Endothelial cell of umbilical vein (primary cell): Measurements from ENCODE around the gene FER. TPM values are rescaled to one million over a fixed set of nuclear protein-coding genes. Genes with fewer than 3 reads are reported as not detected.

Experiments
- BruUV-seq: library from RNA; stranded (reverse); fragments of 400-500 nt; replicated peaks from 2 replicates; lab custom pipeline; 2021; lab: Mats Ljungman, UMichigan
- CTCF ChIA-PET: fragments of 300-600, 350-600 bp; sonication (Branson Sonifier 250); formaldehyde crosslinking; loops from one replicate; lab custom pipeline; 2021; ENCODE audit warnings: antibody characterized with exemption, inconsistent platforms; lab: Charles Lee
- POLR2A ChIA-PET: fragments of 300-600, 350-600 bp; sonication (Branson Sonifier 250); formaldehyde crosslinking; loops from one replicate; lab custom pipeline; 2021; ENCODE audit warnings: antibody characterized with exemption, inconsistent platforms; lab: Charles Lee
- DNase-seq: peaks from one replicate; pipeline ENCODE4 v3.0.0-alpha.2; 2011; ENCODE audit warnings: low read depth, low spot score
- FAIRE-seq: peaks from 2 replicates; lab custom pipeline; 2011; peaks lifted over from hg19 to GRCh38; lab: Jason Lieb, UNC
- H2AFZ ChIP-seq: 2 replicates; pipeline ENCODE4 v1.6.0; 2012; ENCODE audit warnings: low read depth, low read length, control low read depth, inconsistent platforms
- H3K27ac ChIP-seq: 2 replicates; pipeline ENCODE4 v1.5.1; 2011; ENCODE audit warnings: low read depth, mild to moderate bottlenecking, control low read depth, low read length, moderate library complexity; ENCODE audit not compliant: insufficient read depth
- H3K27me3 ChIP-seq, 2 experiments: 2 replicates each; pipeline versions ENCODE4 v1.6.0 to v1.6.1; 2011; ENCODE audit warnings: low read length in 2 of 2, mixed read lengths in 1 of 2; ENCODE audit not compliant: control insufficient read depth in 2 of 2, insufficient read depth in 2 of 2
- H3K36me3 ChIP-seq, 2 experiments: 2 replicates in 1 of 2; 3 replicates in 1 of 2; pipeline ENCODE4 v1.5.1; 2011; ENCODE audit warnings: low read length in 2 of 2, mild to moderate bottlenecking in 1 of 2, moderate library complexity in 1 of 2; ENCODE audit not compliant: control insufficient read depth in 2 of 2, insufficient read depth in 2 of 2; ENCODE audit errors: extremely low read depth in 1 of 2
- H3K4me1 ChIP-seq: 3 replicates; pipeline ENCODE4 v1.5.1; 2011; ENCODE audit warnings: mild to moderate bottlenecking, low read length; ENCODE audit not compliant: control insufficient read depth, insufficient read depth; ENCODE audit errors: extremely low read depth
- H3K4me2 ChIP-seq: 2 replicates; pipeline ENCODE4 v1.6.1; 2011; ENCODE audit warnings: low read length, control low read depth, mixed read lengths; ENCODE audit not compliant: insufficient read depth
- H3K4me3 ChIP-seq, 3 experiments: fragments of 200-600 bp in 1 of 3; sonication (generic), shearing (Covaris generic) in 1 of 3; replicated peaks in 1 of 3; 2 replicates each; pipeline ENCODE4 v1.5.1; 2011 to 2016; ENCODE audit warnings: control low read depth in 3 of 3, low read length in 3 of 3, mild to moderate bottlenecking in 2 of 3, inconsistent platforms in 1 of 3, low read depth in 1 of 3, moderate library complexity in 1 of 3; ENCODE audit not compliant: insufficient read depth in 1 of 3
- H3K79me2 ChIP-seq: 2 replicates; pipeline ENCODE4 v1.6.0; 2012; ENCODE audit warnings: low read length, inconsistent platforms; ENCODE audit not compliant: control insufficient read depth, insufficient read depth
- H3K9ac ChIP-seq: replicated peaks from 2 replicates; pipeline ENCODE3; 2011; ENCODE audit warnings: low read length, control low read depth; ENCODE audit not compliant: insufficient read depth; ENCODE audit errors: extremely low read depth
- H3K9me1 ChIP-seq: replicated peaks from 3 replicates; pipeline ENCODE4 v1.6.0; 2011; ENCODE audit warnings: mild to moderate bottlenecking, low read length; ENCODE audit not compliant: control insufficient read depth, insufficient read depth; ENCODE audit errors: extremely low read depth
- H3K9me3 ChIP-seq: replicated peaks from 2 replicates; pipeline ENCODE4 v1.5.1; 2012; ENCODE audit warnings: low read length, inconsistent platforms; ENCODE audit not compliant: control insufficient read depth, insufficient read depth
- H4K20me1 ChIP-seq: replicated peaks from 2 replicates; pipeline ENCODE3; 2011; ENCODE audit warnings: mild to moderate bottlenecking, low read length; ENCODE audit not compliant: control insufficient read depth, insufficient read depth; ENCODE audit errors: extremely low read depth
- EZH2 ChIP-seq: IDR thresholded peaks from 2 replicates; pipeline ENCODE4 v1.6.1; 2012; ENCODE audit warnings: borderline replicate concordance, low read depth, mild to moderate bottlenecking, moderate library complexity, low read length, inconsistent platforms; ENCODE audit not compliant: severe bottlenecking
- FOS ChIP-seq: IDR thresholded peaks from 2 replicates; pipeline ENCODE4 v1.6.1; 2011; ENCODE audit warnings: mild to moderate bottlenecking, low read length, moderate library complexity, borderline replicate concordance; ENCODE audit not compliant: insufficient read depth
- GATA2 ChIP-seq: IDR thresholded peaks from 2 replicates; pipeline ENCODE4 v1.7.0; 2011; ENCODE audit warnings: low read depth, mild to moderate bottlenecking, moderate library complexity, mixed read lengths, low read length; ENCODE audit not compliant: insufficient read length, insufficient read depth
- JUN ChIP-seq: IDR thresholded peaks from 2 replicates; pipeline ENCODE4 v1.6.1; 2011; ENCODE audit warnings: borderline replicate concordance, low read depth; ENCODE audit not compliant: insufficient read length, insufficient read depth
- MYC ChIP-seq: IDR thresholded peaks from one replicate; pipeline ENCODE4 v1.6.1; 2011; ENCODE audit warnings: mild to moderate bottlenecking, low read depth, low read length
- POLR2A ChIP-seq: IDR thresholded peaks from 2 replicates; pipeline ENCODE4 v1.6.1; 2012; ENCODE audit warnings: low read depth, mild to moderate bottlenecking, control low read depth, low read length
- POLR2AphosphoS5 ChIP-seq: IDR thresholded peaks from 2 replicates; pipeline ENCODE4 v1.6.1; 2012; ENCODE audit warnings: low read depth, mild to moderate bottlenecking, control low read depth, low read length, moderate library complexity; ENCODE audit not compliant: insufficient read depth
- dilution Hi-C: fragments of 300-500 bp; cut with MboI; formaldehyde crosslinking; loops from one replicate; pipeline ENCODE4 v1.15.0; 2019; ENCODE audit warnings: low sequenced_read_pairs; ENCODE audit not compliant: extremely low pct_ligation_motif_present
- intact Hi-C: fragments of 100-400 bp; cut with micrococcal nuclease; formaldehyde crosslinking; loops from one replicate; pipeline ENCODE4 v1.10.0; 2022
- polyA plus RNA-seq, 4 experiments: library from polyadenylated mRNA; depleted of rRNA in 3 of 4; stranded (reverse) in 3 of 4; unstranded in 1 of 4; fragments of >200 nt; gene quantifications; 2 replicates each; pipeline versions ENCODE4 v1.2.1 to v1.2.3, GENCODE V29; 2011 to 2012; ENCODE audit warnings: missing spikeins in 1 of 4
- total RNA-seq: library from RNA; stranded (reverse); gene quantifications from 2 replicates; pipeline ENCODE4 v1.2.3, GENCODE V29; 2021
- TF ChIP-seq, protein P1 (sequence below): IDR thresholded peaks from 2 replicates; pipeline ENCODE4 v1.6.1; 2011; ENCODE audit not compliant: insufficient read depth, insufficient read length
- TF ChIP-seq, protein P2 (sequence below), 2 donors: IDR thresholded peaks; 1 replicate in 1 of 2; 2 replicates in 1 of 2; pipeline ENCODE4 v1.5.1; 2011; ENCODE audit warnings: low read length in 2 of 2, mild to moderate bottlenecking in 2 of 2, moderate library complexity in 2 of 2, control low read depth in 1 of 2, inconsistent platforms in 1 of 2, low read depth in 1 of 2; ENCODE audit not compliant: insufficient read depth in 1 of 2; ENCODE audit errors: extremely low read depth in 1 of 2

The FER gene
- total and polyA plus RNA-seq, 2 donors (not counting 3 experiments of a cell fraction or from before 2014, with no cell fraction given) = 2.3 to 27.5 TPM

DNA sequence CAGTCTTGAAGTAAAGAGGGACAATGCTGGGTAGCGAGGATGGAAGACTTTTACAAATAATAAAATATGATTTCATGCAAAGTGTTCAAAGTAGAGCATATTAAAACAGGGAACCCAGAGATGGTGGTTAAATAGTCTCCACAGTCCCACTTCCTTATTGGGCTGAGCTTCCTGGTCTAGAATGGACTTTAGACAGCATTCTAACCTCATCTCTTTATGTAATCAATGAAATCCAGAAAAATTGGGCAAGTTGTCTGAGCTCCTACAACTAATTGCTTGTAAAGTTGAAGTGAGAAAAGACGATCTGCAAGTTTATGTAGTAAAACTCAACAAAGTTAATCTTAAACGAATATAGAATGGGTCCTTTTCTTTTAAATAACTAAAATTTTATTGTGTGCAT, 333.2 kb downstream of the FER start:
- Histone ChIP-seq H3K9ac (no peak overlapping the region), H3K9me1 (no peaks in the 10 kb centered on the region), H3K4me2 (peak overlapping the region; percentile 40), H3K36me3 (no peaks in the 10 kb centered on the region), H3K27ac (no peak overlapping the region), H2AFZ (no peak overlapping the region), H3K4me1 (peaks cover 2% of the 10 kb centered on the region), H3K9me3 (no peaks in the 10 kb centered on the region), H3K27me3 (no peaks in the 10 kb centered on the region), H3K4me3 (no peak overlapping the region), H3K79me2 (no peaks in the 10 kb centered on the region), H4K20me1 (no peaks in the 10 kb centered on the region)
- dilution Hi-C loops = no loop called here
- no peak for FAIRE-seq
- peak; percentile 9 for DNase-seq
- ChIA-PET POLR2A (no interaction called here), CTCF (interaction anchor here (1.3 kb wide), 1 partner anchor 18 kb away, joined by 5 read pairs; no protein-coding TSS in a partner anchor)
- no TSS peak for BruUV-seq
- intact Hi-C loops = no loop called here
- TF ChIP-seq JUN (no peak), MYC (no peak), POLR2AphosphoS5 (no peak), FOS (no peak), GATA2 (no peak), EZH2 (no peak), POLR2A (no peak)
- TF ChIP-seq, protein P1, sequence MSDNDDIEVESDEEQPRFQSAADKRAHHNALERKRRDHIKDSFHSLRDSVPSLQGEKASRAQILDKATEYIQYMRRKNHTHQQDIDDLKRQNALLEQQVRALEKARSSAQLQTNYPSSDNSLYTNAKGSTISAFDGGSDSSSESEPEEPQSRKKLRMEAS = no peak
- TF ChIP-seq, protein P2, sequence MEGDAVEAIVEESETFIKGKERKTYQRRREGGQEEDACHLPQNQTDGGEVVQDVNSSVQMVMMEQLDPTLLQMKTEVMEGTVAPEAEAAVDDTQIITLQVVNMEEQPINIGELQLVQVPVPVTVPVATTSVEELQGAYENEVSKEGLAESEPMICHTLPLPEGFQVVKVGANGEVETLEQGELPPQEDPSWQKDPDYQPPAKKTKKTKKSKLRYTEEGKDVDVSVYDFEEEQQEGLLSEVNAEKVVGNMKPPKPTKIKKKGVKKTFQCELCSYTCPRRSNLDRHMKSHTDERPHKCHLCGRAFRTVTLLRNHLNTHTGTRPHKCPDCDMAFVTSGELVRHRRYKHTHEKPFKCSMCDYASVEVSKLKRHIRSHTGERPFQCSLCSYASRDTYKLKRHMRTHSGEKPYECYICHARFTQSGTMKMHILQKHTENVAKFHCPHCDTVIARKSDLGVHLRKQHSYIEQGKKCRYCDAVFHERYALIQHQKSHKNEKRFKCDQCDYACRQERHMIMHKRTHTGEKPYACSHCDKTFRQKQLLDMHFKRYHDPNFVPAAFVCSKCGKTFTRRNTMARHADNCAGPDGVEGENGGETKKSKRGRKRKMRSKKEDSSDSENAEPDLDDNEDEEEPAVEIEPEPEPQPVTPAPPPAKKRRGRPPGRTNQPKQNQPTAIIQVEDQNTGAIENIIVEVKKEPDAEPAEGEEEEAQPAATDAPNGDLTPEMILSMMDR (IDR thresholded peaks at IDR 0.05; ENCODE audit: extremely low read depth in 1 of 2, insufficient read depth in 1 of 2, low read depth in 1 of 2, low read length in 2 of 2) = no peak
